Tibial nerve (tissue), 3 donors: ENCODE measurements around the gene DPP7.

Source experiments
- CTCF ChIP-seq, 5 experiments: fragments of 200-600 bp in 3 of 5; fragments of 450-650 bp in 2 of 5; sonication (generic) in 3 of 5; IDR thresholded peaks; one replicate each; pipeline ENCODE4 v1.5.1; 2016 to 2019; ENCODE audit warnings: antibody characterized with exemption in 5 of 5, mild to moderate bottlenecking in 3 of 5, moderate library complexity in 2 of 5
- POLR2A ChIP-seq, 2 donors: fragments of 450-650 bp; IDR thresholded peaks; one replicate each; pipeline ENCODE4 v1.6.1; 2017; ENCODE audit warnings: antibody characterized with exemption in 2 of 2, mild to moderate bottlenecking in 2 of 2, moderate library complexity in 2 of 2

DNA sequence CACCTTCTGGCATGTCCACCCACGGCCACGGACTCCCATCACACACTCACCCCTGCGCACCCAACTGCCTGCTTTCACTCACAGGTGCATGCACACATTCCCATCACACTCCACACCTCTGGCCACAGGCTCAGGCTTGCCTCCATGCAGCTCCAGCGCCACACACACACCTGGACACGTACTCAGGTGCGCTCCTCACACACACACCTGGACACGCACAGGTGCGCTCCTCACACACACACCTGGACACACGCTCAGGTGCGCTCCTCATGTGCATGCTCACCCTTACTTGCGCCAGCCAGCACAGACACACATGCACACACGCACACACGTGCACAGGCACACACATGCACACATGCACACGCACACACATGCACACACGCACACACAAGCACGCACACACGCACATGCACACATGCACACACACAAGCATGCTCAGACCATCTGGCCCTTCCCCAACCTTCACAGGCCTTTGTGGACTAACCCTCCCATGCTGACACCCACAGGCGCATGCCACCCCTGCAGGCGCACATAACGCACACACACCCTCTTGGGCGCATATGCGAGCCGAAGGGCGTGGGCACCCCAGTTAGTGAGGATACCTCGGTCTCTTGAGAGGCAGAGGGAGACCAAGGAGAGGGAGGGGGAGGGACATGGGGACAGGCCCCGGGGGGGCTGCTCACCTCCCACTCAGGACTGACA is 32.7 kb upstream of the DPP7 start:
- no peak for TF ChIP-seq POLR2A (IDR thresholded peaks at IDR 0.05)
- TF ChIP-seq CTCF (IDR thresholded peaks at IDR 0.05) = no peak
